Activated naive CD4-positive, alpha-beta T cell treated with anti-CD3 and anti-CD28 coated beads, Interleukin-2, amount 10 ng/mL, durations not matched to agents 5 hours and 36 hours (primary cell): ENCODE data around the gene ZDHHC5. TPM values are rescaled to one million over a fixed set of nuclear protein-coding genes. Genes with fewer than 3 reads are reported as not detected.

Experiments used
- microRNA-seq: library from miRNA; unstranded; fragments of <30 nt; microRNA quantifications from one replicate; pipeline ENCODE4 v1.2.0, GENCODE V29; 2022; ENCODE audit warnings: borderline microRNAs expressed, borderline replicate concordance
- total RNA-seq, 2 experiments: library from RNA; stranded (reverse); gene quantifications; one replicate each; pipeline ENCODE4 v1.2.3, GENCODE V29; 2021

ZDHHC5 gene, protein sequence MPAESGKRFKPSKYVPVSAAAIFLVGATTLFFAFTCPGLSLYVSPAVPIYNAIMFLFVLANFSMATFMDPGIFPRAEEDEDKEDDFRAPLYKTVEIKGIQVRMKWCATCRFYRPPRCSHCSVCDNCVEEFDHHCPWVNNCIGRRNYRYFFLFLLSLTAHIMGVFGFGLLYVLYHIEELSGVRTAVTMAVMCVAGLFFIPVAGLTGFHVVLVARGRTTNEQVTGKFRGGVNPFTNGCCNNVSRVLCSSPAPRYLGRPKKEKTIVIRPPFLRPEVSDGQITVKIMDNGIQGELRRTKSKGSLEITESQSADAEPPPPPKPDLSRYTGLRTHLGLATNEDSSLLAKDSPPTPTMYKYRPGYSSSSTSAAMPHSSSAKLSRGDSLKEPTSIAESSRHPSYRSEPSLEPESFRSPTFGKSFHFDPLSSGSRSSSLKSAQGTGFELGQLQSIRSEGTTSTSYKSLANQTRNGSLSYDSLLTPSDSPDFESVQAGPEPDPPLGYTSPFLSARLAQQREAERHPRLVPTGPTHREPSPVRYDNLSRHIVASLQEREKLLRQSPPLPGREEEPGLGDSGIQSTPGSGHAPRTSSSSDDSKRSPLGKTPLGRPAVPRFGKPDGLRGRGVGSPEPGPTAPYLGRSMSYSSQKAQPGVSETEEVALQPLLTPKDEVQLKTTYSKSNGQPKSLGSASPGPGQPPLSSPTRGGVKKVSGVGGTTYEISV
- total RNA-seq: 10 to 100 TPM; 73.2 to 74.8 TPM

DNA sequence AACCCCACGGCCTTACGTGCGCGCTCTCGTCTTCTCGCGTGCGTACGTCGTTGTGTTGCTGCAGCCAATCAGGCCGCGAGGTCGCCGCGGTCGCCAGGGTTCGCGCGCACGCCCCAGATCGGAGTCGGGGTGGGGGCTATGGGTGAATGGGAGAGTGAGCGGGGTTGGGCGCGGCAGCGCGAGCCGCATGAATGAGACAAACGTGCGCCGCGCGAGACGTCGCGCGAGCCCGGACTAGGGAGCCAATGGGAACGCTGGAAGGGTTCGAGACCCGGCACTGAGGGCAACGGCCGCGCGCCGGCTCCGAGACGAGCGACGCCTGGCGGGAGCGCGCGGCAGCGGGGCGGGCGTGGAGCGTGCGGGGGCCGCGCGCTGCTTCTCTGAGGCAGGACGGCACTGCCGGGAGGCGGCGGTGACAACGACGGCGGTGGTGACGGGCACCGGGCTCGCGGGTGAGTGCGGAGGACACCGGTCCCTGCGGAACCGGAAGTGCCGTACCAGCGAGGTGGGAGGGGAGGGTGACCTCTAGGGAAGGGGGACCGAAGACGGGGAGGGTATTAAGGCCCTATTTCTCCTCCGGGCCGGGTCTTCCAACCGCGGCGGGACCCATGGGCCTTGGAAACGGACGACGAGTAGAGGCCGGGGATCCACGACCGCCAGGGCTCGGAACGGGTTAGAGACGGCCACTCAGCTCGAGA is at the start of gene ZDHHC5:
Gene ZDHHC5 (plus strand): TSS at position 379 of the 698 bp plus-strand sequence. CDS start 4,977 bp downstream, outside the sequence.

DNA sequence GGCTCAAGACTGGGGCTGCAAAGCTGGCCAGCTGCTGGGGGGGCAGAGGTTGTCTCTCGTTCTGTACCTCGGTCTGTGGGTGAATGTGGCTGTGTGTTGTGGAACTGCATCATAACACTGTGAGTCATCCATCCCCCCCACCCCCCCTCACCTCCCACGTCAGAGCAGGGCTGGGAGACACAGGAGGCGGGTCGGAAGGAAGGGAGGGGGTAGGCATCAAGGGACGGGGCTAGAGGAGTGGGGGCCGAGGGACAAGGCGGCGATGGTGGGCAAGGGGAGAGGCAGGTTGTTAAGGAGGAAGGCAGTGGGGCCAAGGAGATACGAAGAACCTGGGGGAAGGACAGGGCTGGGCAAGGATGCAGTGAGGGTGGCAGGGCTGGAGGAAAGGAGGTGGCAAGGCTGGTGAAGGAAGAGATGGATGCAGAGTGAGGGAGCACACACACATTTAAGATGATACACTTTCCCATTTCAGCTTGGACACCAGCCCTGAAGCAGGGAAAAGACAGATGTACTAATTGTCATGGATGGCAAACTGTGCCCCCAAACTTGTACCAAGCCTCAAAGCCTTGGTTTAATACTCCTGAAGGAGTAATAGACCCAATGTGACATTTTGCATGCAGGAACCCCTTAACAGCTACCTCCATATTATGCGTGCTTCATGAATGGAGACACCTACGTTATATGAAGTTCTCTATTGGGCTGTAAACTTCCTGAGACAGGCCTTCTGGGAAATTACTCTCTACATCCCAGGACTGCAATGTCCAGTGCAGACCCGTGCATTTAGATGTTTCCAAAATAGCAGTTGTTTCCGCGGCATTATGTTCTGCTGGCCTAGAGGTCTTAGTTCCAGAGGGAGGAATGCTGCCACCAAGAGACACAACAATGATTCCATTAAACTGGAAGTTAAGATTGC is 17.8 kb upstream of the ZDHHC5 start, which contains the start of gene YPEL4:
Gene YPEL4 (minus strand): TSS at position 87 of the 913 bp plus-strand sequence. CDS start 2,805 bp downstream, outside the sequence.

DNA sequence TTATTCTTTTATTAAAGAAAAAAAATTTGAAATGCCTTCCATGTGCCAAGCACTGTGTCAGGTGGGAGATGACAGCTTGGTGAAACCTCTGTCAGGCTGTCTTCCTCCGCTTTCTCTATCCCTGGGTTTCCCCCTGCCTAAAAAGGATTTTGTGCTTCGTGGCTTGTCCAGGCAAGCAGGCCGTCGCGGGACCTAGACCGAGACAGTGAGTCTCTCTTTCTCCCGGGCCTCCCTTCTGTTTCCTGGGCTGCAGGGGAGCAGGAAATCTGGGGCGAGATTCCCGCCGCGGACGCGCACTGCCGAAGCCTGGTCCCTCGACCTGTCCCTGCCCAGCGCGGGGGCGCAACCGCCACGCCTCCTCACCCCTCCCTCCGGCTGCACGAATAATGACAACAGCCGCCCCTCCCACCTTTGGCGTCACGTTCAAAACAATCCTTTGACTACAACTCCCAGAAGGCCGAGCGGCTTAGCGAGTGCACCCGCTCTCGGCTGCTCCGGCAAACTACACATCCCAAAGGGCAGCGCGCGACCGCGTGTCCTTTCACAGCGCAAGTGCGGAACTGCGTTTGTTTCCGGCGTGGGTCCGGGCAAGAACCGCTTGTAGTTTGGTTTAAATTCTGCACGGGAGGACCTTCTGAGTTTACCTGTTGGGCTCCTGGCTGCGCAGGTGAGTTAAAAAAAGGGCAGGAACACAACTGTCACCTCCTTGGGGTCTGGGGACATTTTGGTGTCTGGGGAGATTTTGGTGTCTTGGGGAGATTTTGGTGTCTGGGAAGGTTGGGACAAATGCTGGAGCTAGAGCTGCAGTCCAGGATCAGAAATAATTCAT is 10.5 kb upstream of the ZDHHC5 start, which contains the start of gene CLP1:
Gene CLP1 (plus strand): TSS at position 569 of the 829 bp plus-strand sequence. CDS start 1,715 bp downstream, outside the sequence.

DNA sequence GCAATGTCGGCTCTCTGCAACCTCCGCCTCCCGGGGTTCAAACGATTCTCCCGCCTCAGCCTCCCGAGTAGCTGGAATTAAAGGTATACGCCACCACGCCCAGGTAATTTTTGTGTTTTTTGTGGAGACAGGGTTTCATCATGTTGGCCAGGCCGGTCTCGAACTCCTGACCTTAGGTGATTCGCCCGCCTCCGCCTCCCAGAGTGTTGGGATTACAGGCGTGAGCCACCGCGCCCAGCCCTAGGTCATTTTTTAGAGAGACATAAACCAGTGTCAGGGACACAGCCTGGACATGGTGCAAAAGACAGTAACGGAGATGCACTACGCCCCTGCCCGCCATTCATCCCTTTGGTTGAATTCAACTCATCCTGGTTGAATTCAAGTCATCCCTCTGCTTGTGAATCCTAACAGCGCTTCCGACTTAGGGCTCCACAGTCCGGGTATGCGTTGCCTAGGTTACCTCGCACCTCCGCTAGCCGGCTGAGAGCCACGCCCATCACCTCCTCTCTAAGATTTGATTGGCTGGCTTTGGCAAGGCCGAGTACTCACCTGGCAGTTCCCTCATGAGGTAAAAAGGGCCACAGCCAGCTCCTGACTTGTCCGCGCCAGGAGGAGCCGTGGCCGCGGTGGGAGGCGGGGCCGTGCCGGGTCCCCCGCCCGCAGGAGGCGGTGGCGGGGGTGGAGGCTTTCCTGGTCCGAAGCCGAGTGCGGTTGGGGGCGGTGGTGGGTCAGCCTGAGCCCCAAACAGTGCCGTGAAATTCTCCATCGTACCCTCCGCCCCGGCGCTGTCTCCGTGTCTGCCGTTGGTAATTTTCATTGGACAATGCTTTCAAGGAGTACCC is 43.7 kb downstream of the ZDHHC5 start, which contains the start of gene MED19:
Gene MED19 (minus strand): TSS at position 802 of the 842 bp plus-strand sequence. CDS start 36 bp downstream, at position 766.

DNA sequence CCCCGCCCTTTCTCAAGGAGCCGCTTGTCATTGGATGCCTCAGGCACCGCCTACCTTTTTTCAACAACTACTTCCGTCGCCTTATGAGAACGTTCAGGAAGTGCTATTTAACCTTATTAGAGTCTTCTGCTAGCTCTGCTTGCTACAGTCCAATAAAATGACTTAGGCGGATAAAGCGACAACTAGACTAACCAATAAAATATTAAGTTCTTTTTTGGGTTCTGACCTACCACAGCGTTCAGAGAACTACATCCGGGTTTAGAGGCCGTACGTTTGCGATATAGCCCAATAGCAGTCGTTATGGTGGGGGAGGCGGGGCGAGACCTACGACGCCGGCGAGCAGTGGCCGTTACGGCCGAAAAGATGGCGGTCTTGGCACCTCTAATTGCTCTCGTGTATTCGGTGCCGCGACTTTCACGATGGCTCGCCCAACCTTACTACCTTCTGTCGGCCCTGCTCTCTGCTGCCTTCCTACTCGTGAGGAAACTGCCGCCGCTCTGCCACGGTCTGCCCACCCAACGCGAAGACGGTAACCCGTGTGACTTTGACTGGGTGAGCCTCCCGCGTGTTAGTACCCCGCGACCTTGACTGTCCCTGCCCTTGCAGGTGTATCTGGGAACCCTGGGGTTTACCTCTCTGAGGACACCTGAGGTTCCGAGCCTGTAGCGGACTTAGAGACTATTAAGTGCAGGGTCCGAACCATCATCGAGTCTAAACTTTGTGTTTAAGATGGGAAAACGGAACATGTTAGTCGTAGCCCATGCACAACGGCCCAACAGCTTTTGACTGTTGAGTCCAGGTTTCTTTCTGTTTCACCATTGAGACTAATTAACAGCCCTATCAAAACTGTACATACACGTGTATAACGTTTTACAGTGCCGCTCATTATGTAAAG is 44.6 kb downstream of the ZDHHC5 start, which contains the start of gene TMX2:
Gene TMX2 (plus strand): TSS at position 338 of the 895 bp plus-strand sequence. CDS start 26 bp downstream, at position 364.

DNA sequence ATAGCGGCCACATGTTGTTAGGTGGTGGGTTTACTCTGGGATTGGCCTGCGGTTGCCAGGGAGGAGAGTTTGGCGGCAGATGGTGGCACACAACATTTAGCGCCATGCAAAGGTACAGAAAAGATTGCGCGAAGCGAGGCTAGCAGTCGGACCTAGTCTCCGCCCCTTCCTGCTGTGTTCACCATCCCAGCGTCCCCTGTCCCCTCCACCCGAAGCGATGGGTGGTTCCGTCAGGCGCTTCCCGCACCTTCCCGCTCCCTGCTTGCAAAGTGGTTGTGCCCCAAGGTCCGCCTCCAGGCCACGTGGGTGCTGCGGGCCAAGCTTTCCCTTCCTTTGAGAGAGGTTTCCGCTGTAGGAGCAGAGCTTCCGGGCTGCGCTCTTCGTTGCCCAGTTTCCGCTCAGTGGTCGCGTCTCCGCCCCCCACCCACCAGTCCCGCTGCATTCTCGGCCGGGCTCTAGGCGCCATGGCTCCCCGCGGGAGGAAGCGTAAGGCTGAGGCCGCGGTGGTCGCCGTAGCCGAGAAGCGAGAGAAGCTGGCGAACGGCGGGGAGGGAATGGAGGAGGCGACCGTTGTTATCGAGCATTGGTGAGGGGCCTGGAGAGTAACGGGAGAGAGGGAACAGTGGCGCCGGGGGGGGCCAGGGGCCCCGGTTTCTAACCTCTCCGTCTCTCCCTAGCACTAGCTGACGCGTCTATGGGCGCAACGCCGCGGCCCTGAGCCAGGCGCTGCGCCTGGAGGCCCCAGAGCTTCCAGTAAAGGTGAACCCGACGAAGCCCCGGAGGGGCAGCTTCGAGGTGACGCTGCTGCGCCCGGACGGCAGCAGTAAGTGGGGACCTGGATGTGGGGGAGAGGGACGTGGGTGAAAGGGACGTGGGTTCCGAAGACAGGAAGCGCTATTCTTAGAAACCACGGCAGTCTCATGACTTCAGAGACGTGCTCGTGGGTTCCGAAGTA is 73.5 kb downstream of the ZDHHC5 start, which contains the start of gene SELENOH:
Gene SELENOH (plus strand): TSS at position 360 of the 955 bp plus-strand sequence. CDS start 105 bp downstream, at position 465.

Small RNA genes lying within 50 kb of the gene (microRNA-seq; reads per million reads assigned to microRNA genes)
- gene MIR130A: 417 reads per million, percentile 83 among the genes with 10 or more reads in this experiment

Other genes starting within 250 kb of the ZDHHC5 start
- gene SLC43A3, start 241.0 kb upstream of the ZDHHC5 start, total RNA-seq: 10 to 100 TPM; 70.4 to 77.6 TPM
- under 1 TPM; 0.30 to 0.60 TPM for gene RTN4RL2, start 207.6 kb upstream of the ZDHHC5 start, total RNA-seq
- 10 to 100 TPM; 29.8 to 31.1 TPM for gene SLC43A1, start 152.4 kb upstream of the ZDHHC5 start, total RNA-seq
- 10 to 100 TPM; 58.0 to 62.5 TPM for gene TIMM10, start 137.4 kb upstream of the ZDHHC5 start, total RNA-seq
- gene SMTNL1, start 130.5 kb upstream of the ZDHHC5 start, total RNA-seq: not detected
- 100 to 1,000 TPM; 199 to 202 TPM for gene UBE2L6, start 100.4 kb upstream of the ZDHHC5 start, total RNA-seq
- not detected for gene SERPING1, start 70.4 kb upstream of the ZDHHC5 start, total RNA-seq
- 1 to 10 TPM in 1 of 2 experiments, under 1 TPM in 1; 0.86 to 1.3 TPM for gene YPEL4, start 18.2 kb upstream of the ZDHHC5 start, total RNA-seq
- gene CLP1, start 10.4 kb upstream of the ZDHHC5 start, total RNA-seq: 10 to 100 TPM; 15.7 to 15.8 TPM
- gene MED19, start 44.1 kb downstream of the ZDHHC5 start, total RNA-seq: 10 to 100 TPM; 13.4 to 14.2 TPM
- 10 to 100 TPM; 50.5 to 50.7 TPM for gene TMX2, start 44.5 kb downstream of the ZDHHC5 start, total RNA-seq
- 100 to 1,000 TPM; 221 to 246 TPM for gene SELENOH, start 73.4 kb downstream of the ZDHHC5 start, total RNA-seq
- not detected for gene BTBD18, start 83.7 kb downstream of the ZDHHC5 start, total RNA-seq
- gene CTNND1, start 93.7 kb downstream of the ZDHHC5 start, total RNA-seq: 1 to 10 TPM; 4.7 to 5.0 TPM